ENCODE results near the gene NR2C2. TPM values are rescaled to one million over a fixed set of nuclear protein-coding genes. Genes with fewer than 3 reads are reported as not detected.

The NR2C2 gene
- total and polyA plus RNA-seq, 2 of the 13 experiments (the other 11 are each of a cell fraction or from before 2014, with no cell fraction given): 7.8 to 11.8 TPM

DNA sequence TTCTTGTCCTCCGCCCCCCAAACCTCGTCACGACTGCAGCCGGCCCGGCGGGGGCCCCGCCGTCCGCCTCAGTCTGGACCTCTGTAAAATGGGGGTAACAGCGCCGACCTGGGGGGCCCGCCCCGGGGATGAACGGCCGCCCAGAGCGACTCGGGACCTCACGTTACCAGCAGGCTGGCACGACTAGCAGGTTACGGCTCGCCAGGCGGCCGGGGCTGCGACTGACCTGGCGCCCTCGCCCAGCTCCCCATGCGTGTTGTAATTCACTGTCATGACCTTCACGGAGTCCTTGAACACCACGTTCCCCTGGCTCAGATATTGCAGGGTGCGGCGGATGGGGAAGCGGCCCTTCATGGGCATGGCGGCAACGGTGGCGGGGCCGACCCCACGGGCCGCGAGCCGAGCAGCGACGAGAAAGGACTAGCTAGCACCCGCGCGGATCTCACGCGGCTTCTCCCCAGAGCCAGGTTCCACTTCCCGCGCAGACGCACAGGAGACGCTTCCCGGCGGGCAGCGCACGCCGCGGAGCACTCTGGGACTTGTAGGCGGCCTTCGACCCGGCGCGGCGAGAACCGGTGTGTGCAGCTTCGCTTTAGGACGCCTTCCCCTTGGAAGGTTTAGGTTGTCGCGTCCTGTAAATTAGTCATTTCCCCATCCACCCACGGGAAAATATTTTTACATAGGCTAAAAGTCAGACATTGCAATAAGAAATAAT, 117.6 kb downstream of the NR2C2 start, which contains the start of gene MRPS25 (continued):
- TF ChIP-seq TCF7 (IDR thresholded peaks at IDR 0.05; ENCODE audit: low read depth) (no peak), JARID2 (CRISPR knock-in tag; IDR thresholded peaks at IDR 0.05; ENCODE audit: insufficient replicate concordance) (no peak), PAX8 (CRISPR knock-in tag; IDR thresholded peaks at IDR 0.05; ENCODE audit: borderline replicate concordance) (0 out of 2 replicates have a peak, but pooled peaks have one; percentile 40), CCDC6 (CRISPR knock-in tag; IDR thresholded peaks at IDR 0.05) (peak; percentile 70; the same call in 1 of the 2 replicates), ZNF569 (CRISPR knock-in tag; IDR thresholded peaks at IDR 0.05; ENCODE audit: borderline replicate concordance) (no peak), ZNF616 (CRISPR knock-in tag; IDR thresholded peaks at IDR 0.05; ENCODE audit: low read depth) (no peak), SIN3A (IDR thresholded peaks at IDR 0.05; ENCODE audit: borderline replicate concordance, low read depth, low read length) (peak; percentile 56; the same call in 1 of the 2 replicates), TEAD3 (CRISPR knock-in tag; optimal IDR thresholded peaks at IDR 0.05; ENCODE audit: borderline replicate concordance) (peak; percentile 39), NCOA2 (CRISPR knock-in tag; IDR thresholded peaks at IDR 0.05) (peak; percentile 56; the same call in 1 of the 2 replicates), RFXANK (CRISPR knock-in tag; IDR thresholded peaks at IDR 0.05) (no peak), ERF (CRISPR knock-in tag; IDR thresholded peaks at IDR 0.05) (peak; percentile 87), ISL2 (CRISPR knock-in tag; IDR thresholded peaks at IDR 0.05) (peak; percentile 80), ARNTL (CRISPR knock-in tag; IDR thresholded peaks at IDR 0.05) (no peak), MEIS2 (CRISPR knock-in tag; IDR thresholded peaks at IDR 0.05) (peak; percentile 49; the same call in 1 of the 2 replicates), GPN1 (CRISPR knock-in tag; IDR thresholded peaks at IDR 0.05; ENCODE audit: borderline replicate concordance) (0 out of 2 replicates have a peak, but pooled peaks have one; percentile 27), ZNF562 (CRISPR knock-in tag; IDR thresholded peaks at IDR 0.05; ENCODE audit: borderline replicate concordance) (no peak), BHLHE40 (IDR thresholded peaks at IDR 0.05; ENCODE audit: low read length) (no peak)
- TF ChIP-seq, protein P1, sequence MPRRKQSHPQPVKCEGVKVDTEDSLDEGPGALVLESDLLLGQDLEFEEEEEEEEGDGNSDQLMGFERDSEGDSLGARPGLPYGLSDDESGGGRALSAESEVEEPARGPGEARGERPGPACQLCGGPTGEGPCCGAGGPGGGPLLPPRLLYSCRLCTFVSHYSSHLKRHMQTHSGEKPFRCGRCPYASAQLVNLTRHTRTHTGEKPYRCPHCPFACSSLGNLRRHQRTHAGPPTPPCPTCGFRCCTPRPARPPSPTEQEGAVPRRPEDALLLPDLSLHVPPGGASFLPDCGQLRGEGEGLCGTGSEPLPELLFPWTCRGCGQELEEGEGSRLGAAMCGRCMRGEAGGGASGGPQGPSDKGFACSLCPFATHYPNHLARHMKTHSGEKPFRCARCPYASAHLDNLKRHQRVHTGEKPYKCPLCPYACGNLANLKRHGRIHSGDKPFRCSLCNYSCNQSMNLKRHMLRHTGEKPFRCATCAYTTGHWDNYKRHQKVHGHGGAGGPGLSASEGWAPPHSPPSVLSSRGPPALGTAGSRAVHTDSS (CRISPR knock-in tag; conservative IDR thresholded peaks at IDR 0.05): 0 out of 2 replicates have a peak, but pooled peaks have one; percentile 61
- TF ChIP-seq, protein P2, sequence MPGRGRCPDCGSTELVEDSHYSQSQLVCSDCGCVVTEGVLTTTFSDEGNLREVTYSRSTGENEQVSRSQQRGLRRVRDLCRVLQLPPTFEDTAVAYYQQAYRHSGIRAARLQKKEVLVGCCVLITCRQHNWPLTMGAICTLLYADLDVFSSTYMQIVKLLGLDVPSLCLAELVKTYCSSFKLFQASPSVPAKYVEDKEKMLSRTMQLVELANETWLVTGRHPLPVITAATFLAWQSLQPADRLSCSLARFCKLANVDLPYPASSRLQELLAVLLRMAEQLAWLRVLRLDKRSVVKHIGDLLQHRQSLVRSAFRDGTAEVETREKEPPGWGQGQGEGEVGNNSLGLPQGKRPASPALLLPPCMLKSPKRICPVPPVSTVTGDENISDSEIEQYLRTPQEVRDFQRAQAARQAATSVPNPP (CRISPR knock-in tag; IDR thresholded peaks at IDR 0.05): no peak
- TF ChIP-seq, protein P3, sequence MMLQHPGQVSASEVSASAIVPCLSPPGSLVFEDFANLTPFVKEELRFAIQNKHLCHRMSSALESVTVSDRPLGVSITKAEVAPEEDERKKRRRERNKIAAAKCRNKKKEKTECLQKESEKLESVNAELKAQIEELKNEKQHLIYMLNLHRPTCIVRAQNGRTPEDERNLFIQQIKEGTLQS (CRISPR knock-in tag; IDR thresholded peaks at IDR 0.05): no peak
- TF ChIP-seq, protein P4, sequence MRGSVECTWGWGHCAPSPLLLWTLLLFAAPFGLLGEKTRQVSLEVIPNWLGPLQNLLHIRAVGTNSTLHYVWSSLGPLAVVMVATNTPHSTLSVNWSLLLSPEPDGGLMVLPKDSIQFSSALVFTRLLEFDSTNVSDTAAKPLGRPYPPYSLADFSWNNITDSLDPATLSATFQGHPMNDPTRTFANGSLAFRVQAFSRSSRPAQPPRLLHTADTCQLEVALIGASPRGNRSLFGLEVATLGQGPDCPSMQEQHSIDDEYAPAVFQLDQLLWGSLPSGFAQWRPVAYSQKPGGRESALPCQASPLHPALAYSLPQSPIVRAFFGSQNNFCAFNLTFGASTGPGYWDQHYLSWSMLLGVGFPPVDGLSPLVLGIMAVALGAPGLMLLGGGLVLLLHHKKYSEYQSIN (CRISPR knock-in tag; IDR thresholded peaks at IDR 0.05; ENCODE audit: borderline replicate concordance): no peak
- TF ChIP-seq, protein P5, sequence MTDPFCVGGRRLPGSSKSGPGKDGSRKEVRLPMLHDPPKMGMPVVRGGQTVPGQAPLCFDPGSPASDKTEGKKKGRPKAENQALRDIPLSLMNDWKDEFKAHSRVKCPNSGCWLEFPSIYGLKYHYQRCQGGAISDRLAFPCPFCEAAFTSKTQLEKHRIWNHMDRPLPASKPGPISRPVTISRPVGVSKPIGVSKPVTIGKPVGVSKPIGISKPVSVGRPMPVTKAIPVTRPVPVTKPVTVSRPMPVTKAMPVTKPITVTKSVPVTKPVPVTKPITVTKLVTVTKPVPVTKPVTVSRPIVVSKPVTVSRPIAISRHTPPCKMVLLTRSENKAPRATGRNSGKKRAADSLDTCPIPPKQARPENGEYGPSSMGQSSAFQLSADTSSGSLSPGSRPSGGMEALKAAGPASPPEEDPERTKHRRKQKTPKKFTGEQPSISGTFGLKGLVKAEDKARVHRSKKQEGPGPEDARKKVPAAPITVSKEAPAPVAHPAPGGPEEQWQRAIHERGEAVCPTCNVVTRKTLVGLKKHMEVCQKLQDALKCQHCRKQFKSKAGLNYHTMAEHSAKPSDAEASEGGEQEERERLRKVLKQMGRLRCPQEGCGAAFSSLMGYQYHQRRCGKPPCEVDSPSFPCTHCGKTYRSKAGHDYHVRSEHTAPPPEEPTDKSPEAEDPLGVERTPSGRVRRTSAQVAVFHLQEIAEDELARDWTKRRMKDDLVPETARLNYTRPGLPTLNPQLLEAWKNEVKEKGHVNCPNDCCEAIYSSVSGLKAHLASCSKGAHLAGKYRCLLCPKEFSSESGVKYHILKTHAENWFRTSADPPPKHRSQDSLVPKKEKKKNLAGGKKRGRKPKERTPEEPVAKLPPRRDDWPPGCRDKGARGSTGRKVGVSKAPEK (CRISPR knock-in tag; IDR thresholded peaks at IDR 0.05; ENCODE audit: borderline replicate concordance): 0 out of 2 replicates have a peak, but pooled peaks have one; percentile 64
